Adrenal gland (tissue), 5 donors: ENCODE data around the gene PALM.

Source experiments
- POLR2A ChIP-seq, 2 donors: fragments of 450-650 bp; IDR thresholded peaks; one replicate each; pipeline ENCODE4 v1.6.1; 2017; ENCODE audit warnings: antibody characterized with exemption in 2 of 2, mild to moderate bottlenecking in 2 of 2, moderate library complexity in 1 of 2
- TF ChIP-seq, protein P1 (sequence below), 6 experiments: fragments of 450-650 bp in 4 of 6; fragments of 200-600 bp in 2 of 6; sonication (generic) in 1 of 6; IDR thresholded peaks; 1 replicate in 5 of 6; 2 replicates in 1 of 6; pipeline versions ENCODE4 v1.5.1 to v1.8.0; 2016 to 2021; ENCODE audit warnings: antibody characterized with exemption in 6 of 6, mild to moderate bottlenecking in 2 of 6, moderate library complexity in 1 of 6
- donor health status: DM: no; HTN: no; CAD: no.

DNA sequence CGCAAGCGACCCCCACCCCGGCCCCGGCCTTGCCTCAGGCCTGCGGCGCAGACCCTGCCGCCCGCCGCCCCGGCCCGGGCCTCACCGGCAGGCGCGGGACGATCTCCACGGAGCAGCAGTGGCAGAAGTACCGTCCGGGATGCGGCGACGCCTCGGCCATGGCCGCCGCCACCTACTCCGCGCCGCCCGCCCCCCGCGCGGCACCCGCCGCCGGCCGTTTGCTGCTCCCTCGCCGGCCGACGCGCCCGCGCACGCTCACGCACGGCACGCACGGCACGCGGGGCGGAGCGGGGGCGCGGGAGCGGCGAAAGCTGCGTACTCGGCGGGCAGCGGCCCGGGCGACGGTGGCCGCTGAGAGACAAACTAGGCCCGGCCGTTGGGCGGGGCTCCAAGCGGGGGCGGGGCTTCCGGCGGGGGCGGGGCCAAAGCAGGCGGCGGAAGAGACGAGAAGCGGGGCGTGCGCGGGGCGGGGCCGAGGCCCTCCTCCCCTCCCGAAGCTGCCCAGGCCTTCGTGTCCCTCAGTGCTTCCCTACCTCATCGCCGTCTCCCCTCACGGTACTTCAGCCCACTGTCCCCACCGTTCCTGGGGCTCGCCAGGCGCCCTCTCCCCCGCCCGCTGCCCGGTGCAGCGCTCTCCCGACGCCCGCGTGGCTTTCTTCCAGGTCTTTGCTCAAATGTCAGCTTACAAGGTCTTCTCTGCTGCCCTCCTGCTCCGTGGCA is 45.6 kb upstream of the PALM start, which contains the start of gene RNF126:
- TF ChIP-seq, protein P1, sequence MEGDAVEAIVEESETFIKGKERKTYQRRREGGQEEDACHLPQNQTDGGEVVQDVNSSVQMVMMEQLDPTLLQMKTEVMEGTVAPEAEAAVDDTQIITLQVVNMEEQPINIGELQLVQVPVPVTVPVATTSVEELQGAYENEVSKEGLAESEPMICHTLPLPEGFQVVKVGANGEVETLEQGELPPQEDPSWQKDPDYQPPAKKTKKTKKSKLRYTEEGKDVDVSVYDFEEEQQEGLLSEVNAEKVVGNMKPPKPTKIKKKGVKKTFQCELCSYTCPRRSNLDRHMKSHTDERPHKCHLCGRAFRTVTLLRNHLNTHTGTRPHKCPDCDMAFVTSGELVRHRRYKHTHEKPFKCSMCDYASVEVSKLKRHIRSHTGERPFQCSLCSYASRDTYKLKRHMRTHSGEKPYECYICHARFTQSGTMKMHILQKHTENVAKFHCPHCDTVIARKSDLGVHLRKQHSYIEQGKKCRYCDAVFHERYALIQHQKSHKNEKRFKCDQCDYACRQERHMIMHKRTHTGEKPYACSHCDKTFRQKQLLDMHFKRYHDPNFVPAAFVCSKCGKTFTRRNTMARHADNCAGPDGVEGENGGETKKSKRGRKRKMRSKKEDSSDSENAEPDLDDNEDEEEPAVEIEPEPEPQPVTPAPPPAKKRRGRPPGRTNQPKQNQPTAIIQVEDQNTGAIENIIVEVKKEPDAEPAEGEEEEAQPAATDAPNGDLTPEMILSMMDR (IDR thresholded peaks at IDR 0.05): peak in 1 of 6 experiments; percentile 3
- peak; percentile 61 to 80 for TF ChIP-seq POLR2A (IDR thresholded peaks at IDR 0.05)
